Measurements from ENCODE around the gene GNG12. TPM values are rescaled to one million over a fixed set of nuclear protein-coding genes. Genes with fewer than 3 reads are reported as not detected.

GNG12 gene
- total RNA-seq, 2 experiments from 2014 or later = not detected

DNA sequence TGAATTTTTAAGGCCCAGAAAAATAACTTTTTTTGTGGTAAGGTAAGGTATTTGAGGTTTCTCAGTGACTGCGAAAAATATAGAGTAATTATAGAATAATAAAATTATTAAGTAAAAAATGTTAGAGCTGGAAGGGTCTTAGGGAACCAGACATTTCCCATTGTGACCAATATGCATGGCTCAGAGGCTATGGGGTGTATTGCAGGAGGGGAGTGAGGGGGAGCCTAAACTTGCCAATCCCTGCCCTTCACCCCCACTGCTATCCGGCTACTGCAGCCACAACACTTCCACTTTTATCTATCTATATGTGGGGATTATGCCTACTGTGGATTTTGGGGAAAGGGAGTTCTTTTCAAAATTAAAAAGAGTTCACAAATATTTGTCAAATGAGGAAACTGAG lies 155.9 kb downstream of the GNG12 start:
- Histone ChIP-seq H3K36me3 (ENCODE audit: insufficient read depth, low read length) (no peaks in the 10 kb centered on the region), H3K27ac (ENCODE audit: low read depth in 1 of 2, low read length in 2 of 2) (no peak overlapping the region), H3K27me3 (ENCODE audit: control insufficient read depth in 1 of 2, insufficient read depth in 2 of 2, low read length in 2 of 2) (no peaks in the 10 kb centered on the region), H3K4me3 (ENCODE audit: low read length) (no peak overlapping the region), H3K9me3 (ENCODE audit: control insufficient read depth in 1 of 2, insufficient read depth in 1 of 2, low read length in 2 of 2) (no peaks in the 10 kb centered on the region), H3K4me1 (ENCODE audit: insufficient read depth, low read length) (peaks cover 11% of the 10 kb centered on the region)
- no peaks in the 10 kb centered on the region for H3K27me3 Mint-ChIP-seq
- ATAC-seq (ENCODE audit: poor library complexity) (no peak), DNase-seq (no peak)
- H3K4me3 Mint-ChIP-seq = no peak overlapping the region
- ChIA-PET CTCF (no interaction called here), POLR2A (interaction anchor here (0.7 to 1.0 kb wide), 2 partner anchors 8 to 464 kb away, joined by 3 to 4 read pairs; partner anchors contain the start of gene GADD45A)
- no peaks in the 10 kb centered on the region for H3K9me3 Mint-ChIP-seq
- H3K27ac Mint-ChIP-seq = no peak overlapping the region
- intact Hi-C loops (cut with DNase I, micrococcal nuclease) = no loop called here
- H3K36me3 Mint-ChIP-seq (ENCODE audit: low read depth) = no peaks in the 10 kb centered on the region
- TF ChIP-seq, protein P1, sequence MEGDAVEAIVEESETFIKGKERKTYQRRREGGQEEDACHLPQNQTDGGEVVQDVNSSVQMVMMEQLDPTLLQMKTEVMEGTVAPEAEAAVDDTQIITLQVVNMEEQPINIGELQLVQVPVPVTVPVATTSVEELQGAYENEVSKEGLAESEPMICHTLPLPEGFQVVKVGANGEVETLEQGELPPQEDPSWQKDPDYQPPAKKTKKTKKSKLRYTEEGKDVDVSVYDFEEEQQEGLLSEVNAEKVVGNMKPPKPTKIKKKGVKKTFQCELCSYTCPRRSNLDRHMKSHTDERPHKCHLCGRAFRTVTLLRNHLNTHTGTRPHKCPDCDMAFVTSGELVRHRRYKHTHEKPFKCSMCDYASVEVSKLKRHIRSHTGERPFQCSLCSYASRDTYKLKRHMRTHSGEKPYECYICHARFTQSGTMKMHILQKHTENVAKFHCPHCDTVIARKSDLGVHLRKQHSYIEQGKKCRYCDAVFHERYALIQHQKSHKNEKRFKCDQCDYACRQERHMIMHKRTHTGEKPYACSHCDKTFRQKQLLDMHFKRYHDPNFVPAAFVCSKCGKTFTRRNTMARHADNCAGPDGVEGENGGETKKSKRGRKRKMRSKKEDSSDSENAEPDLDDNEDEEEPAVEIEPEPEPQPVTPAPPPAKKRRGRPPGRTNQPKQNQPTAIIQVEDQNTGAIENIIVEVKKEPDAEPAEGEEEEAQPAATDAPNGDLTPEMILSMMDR (IDR thresholded peaks at IDR 0.05) = no peak
- peaks cover 23% of the 10 kb centered on the region for H3K4me1 Mint-ChIP-seq (ENCODE audit: low read depth)

DNA sequence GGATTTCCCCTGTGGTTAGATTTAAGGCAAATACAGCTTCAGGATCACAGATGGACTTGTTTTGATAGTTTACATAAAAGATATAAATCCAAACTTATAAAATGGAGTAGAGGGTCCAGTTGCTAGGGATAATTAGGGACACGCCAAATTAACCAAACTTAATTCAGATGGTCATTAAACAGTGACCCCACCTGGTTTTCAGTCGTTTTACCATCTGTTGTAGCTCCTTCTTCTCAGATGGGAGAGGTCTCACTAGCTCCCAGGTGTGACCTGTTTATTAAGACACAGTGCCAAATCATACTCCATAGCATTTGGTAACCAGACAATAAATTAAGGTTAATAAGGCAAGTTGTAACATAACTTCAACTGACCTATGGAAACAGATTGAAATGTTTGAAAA lies 156.3 kb downstream of the GNG12 start:
- ATAC-seq (ENCODE audit: poor library complexity) (no peak), DNase-seq (no peak)
- Histone ChIP-seq H3K27ac (ENCODE audit: low read depth in 1 of 2, low read length in 2 of 2) (no peak overlapping the region), H3K27me3 (ENCODE audit: control insufficient read depth in 1 of 2, insufficient read depth in 2 of 2, low read length in 2 of 2) (no peaks in the 10 kb centered on the region), H3K9me3 (ENCODE audit: control insufficient read depth in 1 of 2, insufficient read depth in 1 of 2, low read length in 2 of 2) (no peaks in the 10 kb centered on the region), H3K4me1 (ENCODE audit: insufficient read depth, low read length) (peaks cover 11% of the 10 kb centered on the region), H3K36me3 (ENCODE audit: insufficient read depth, low read length) (no peaks in the 10 kb centered on the region), H3K4me3 (ENCODE audit: low read length) (no peak overlapping the region)
- Mint-ChIP-seq H3K27ac (no peak overlapping the region), H3K27me3 (no peaks in the 10 kb centered on the region), H3K4me3 (no peak overlapping the region), H3K4me1 (ENCODE audit: low read depth) (peaks cover 23% of the 10 kb centered on the region), H3K9me3 (no peaks in the 10 kb centered on the region), H3K36me3 (ENCODE audit: low read depth) (no peaks in the 10 kb centered on the region)
- ChIA-PET POLR2A (interaction anchor here (0.7 to 0.8 kb wide), 2 partner anchors 8 to 464 kb away, joined by 4 to 5 read pairs; partner anchors contain the start of gene GADD45A), CTCF (no interaction called here)
- TF ChIP-seq, protein P1 (IDR thresholded peaks at IDR 0.05) = no peak
- intact Hi-C loops (cut with DNase I, micrococcal nuclease) = no loop called here

DNA sequence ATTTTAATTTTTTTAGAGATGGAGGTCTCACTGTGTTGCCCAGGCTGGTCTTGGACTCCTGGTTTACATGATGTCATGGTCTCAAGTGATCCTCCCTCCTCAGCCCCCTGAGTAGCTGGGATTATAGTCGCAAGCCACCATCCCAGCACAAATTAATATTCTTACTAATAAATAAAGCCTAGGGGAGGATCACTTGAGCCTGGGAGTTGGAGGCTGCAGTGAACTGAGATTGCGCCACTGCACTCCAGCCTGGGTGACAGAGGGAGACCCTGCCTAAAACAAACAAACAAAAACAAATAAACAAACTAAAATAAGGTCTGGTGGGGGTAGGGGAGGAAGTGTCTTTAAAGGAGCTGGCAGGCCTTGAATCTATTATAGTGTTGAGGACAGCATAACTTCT lies 157.0 kb downstream of the GNG12 start:
- ChIA-PET CTCF (interaction anchor here (1.6 kb wide), 1 partner anchor 9 kb away, joined by 5 read pairs; the partner anchor contains the start of gene GADD45A), POLR2A (interaction anchor here (0.8 to 4.1 kb wide), 2 partner anchors 9 kb away, joined by 5 to 74 read pairs; partner anchors contain the start of gene GADD45A)
- ATAC-seq (ENCODE audit: poor library complexity) (no peak), DNase-seq (no peak)
- TF ChIP-seq, protein P1 (IDR thresholded peaks at IDR 0.05) = no peak
- H3K4me3 Mint-ChIP-seq = no peak overlapping the region
- H3K27ac Mint-ChIP-seq = no peak overlapping the region
- H3K27me3 Mint-ChIP-seq = no peaks in the 10 kb centered on the region
- H3K4me1 Mint-ChIP-seq (ENCODE audit: low read depth) = peaks cover 23% of the 10 kb centered on the region
- peaks cover 11% of the 10 kb centered on the region for H3K4me1 ChIP-seq (ENCODE audit: insufficient read depth, low read length)
- no peaks in the 10 kb centered on the region for H3K9me3 ChIP-seq (ENCODE audit: control insufficient read depth in 1 of 2, insufficient read depth in 1 of 2, low read length in 2 of 2)
- H3K9me3 Mint-ChIP-seq = no peaks in the 10 kb centered on the region
- no peaks in the 10 kb centered on the region for H3K27me3 ChIP-seq (ENCODE audit: control insufficient read depth in 1 of 2, insufficient read depth in 2 of 2, low read length in 2 of 2)
- H3K36me3 ChIP-seq (ENCODE audit: insufficient read depth, low read length) = no peaks in the 10 kb centered on the region
- no peak overlapping the region for H3K27ac ChIP-seq (ENCODE audit: low read depth in 1 of 2, low read length in 2 of 2)
- H3K4me3 ChIP-seq (ENCODE audit: low read length) = no peak overlapping the region
- intact Hi-C loops (cut with DNase I, micrococcal nuclease) = no loop called here
- H3K36me3 Mint-ChIP-seq (ENCODE audit: low read depth) = no peaks in the 10 kb centered on the region

All from CD4-positive, alpha-beta T cell (primary cell).